ENCODE measurements around the gene PGR. TPM values are rescaled to one million over a fixed set of nuclear protein-coding genes. Genes with fewer than 3 reads are reported as not detected.

The PGR gene
- total RNA-seq, 1 donor from 2014 or later = 0.27 TPM

GRCh38 chr11:100980156-100980555 is 149.5 kb downstream of the PGR start:
- no peak for TF ChIP-seq CTCF (IDR thresholded peaks at IDR 0.05; ENCODE audit: partially characterized antibody, unreplicated experiment)
- Mint-ChIP-seq H3K4me3 (ENCODE audit: unreplicated experiment) (no peak overlapping the region), H3K27ac (ENCODE audit: unreplicated experiment) (no peak overlapping the region), H3K4me1 (ENCODE audit: low read depth, unreplicated experiment) (no peaks in the 10 kb centered on the region), H3K9me3 (ENCODE audit: unreplicated experiment) (no peaks in the 10 kb centered on the region), H3K27me3 (ENCODE audit: unreplicated experiment) (no peaks in the 10 kb centered on the region), H3K36me3 (ENCODE audit: unreplicated experiment) (no peaks in the 10 kb centered on the region)
- no peak for DNase-seq

Data from glutamatergic neuron (in vitro differentiated cells).